SK-MEL-5 (cell line): Measurements from ENCODE around the gene CORO6. TPM values are rescaled to one million over a fixed set of nuclear protein-coding genes. Genes with fewer than 3 reads are reported as not detected.

Source experiments
- DNase-seq: peaks from one replicate; pipeline ENCODE4 v3.0.0-alpha.2; 2016; ENCODE audit warnings: low read depth, low spot score
- in situ Hi-C: cut with HindIII; loops from 2 replicates; pipeline ENCODE4 v1.10.0; 2016; ENCODE audit warnings: low sequenced_read_pairs, high pct_unique_total_duplicates, low pct_unique_long_range_greater_than_20kb
- total RNA-seq: library from RNA; depleted of rRNA; stranded (reverse); fragments of >200 nt; shearing (Covaris generic); gene quantifications from 2 replicates; pipeline ENCODE4 v1.2.3, GENCODE V29; 2014

CORO6 gene
- total RNA-seq, 1 experiment from 2014 or later: 0.13 TPM

- DNase-seq: no peak
- in situ Hi-C loops: no loop called here
These were observed 47.8 kb downstream of the CORO6 start for GRCh38 chr17:29574732-29575510.

- in situ Hi-C loops: no loop called here
These were observed 48.6 kb downstream of the CORO6 start for GRCh38 chr17:29573871-29574731.

GRCh38 chr17:29573558-29573869 lies 49.2 kb downstream of the CORO6 start:
- no peak for DNase-seq
- in situ Hi-C loops: no loop called here

More at GRCh38 chr17:29573871-29574731, 48.6 kb downstream of the CORO6 start:
- no peak for DNase-seq

- in situ Hi-C loops: no loop called here
- DNase-seq: peak; percentile 30
These were observed 49.8 kb downstream of the CORO6 start for GRCh38 chr17:29572691-29573557.

- in situ Hi-C loops: no loop called here
- no peak for DNase-seq
These were observed 50.6 kb downstream of the CORO6 start for GRCh38 chr17:29571883-29572681.

- in situ Hi-C loops: no loop called here
- DNase-seq: no peak
These were observed 51.2 kb downstream of the CORO6 start for GRCh38 chr17:29571486-29571882.

GRCh38 chr17:29570521-29570920 lies 52.2 kb downstream of the CORO6 start:
- in situ Hi-C loops: no loop called here
- DNase-seq: peak; percentile 68

- no peak for DNase-seq
These were observed 53.3 kb downstream of the CORO6 start for GRCh38 chr17:29569245-29569950.

GRCh38 chr17:29568331-29569244 lies 54.1 kb downstream of the CORO6 start, which contains the start of gene TP53I13:
Gene TP53I13, plus strand, starts transcription at chr17:29568701. Its CDS starts 58 bp downstream, at chr17:29568759.
- in situ Hi-C loops: no loop called here
- peak; percentile 82 for DNase-seq

More at GRCh38 chr17:29569245-29569950, 53.3 kb downstream of the CORO6 start:
- in situ Hi-C loops: no loop called here

- in situ Hi-C loops: no loop called here
- peak; percentile 19 for DNase-seq
These were observed 55.0 kb downstream of the CORO6 start for GRCh38 chr17:29567554-29568330.

GRCh38 chr17:29567304-29567553 lies 55.5 kb downstream of the CORO6 start:
- no peak for DNase-seq
- in situ Hi-C loops: no loop called here

- DNase-seq: no peak
- in situ Hi-C loops: no loop called here
These were observed 56.0 kb downstream of the CORO6 start, which contains the start of gene ABHD15 for GRCh38 chr17:29566473-29567303. Gene ABHD15, minus strand, starts transcription at chr17:29567037. Its CDS starts 71 bp downstream, at chr17:29566966.

- no peak for DNase-seq
- in situ Hi-C loops: no loop called here
These were observed 56.9 kb downstream of the CORO6 start for GRCh38 chr17:29565643-29566472.
